ENCODE results near the gene KCNMB1. TPM values are rescaled to one million over a fixed set of nuclear protein-coding genes. Genes with fewer than 3 reads are reported as not detected.

The KCNMB1 gene
- polyA plus RNA-seq, 1 donor from 2014 or later: not detected

- no peaks in the 10 kb centered on the region for H3K79me2 ChIP-seq (replicated peaks; ENCODE audit: insufficient read depth, low read length)
- H3K9me2 ChIP-seq (ENCODE audit: insufficient read depth, low read length): no peaks in the 10 kb centered on the region
- H3K4me3 ChIP-seq (ENCODE audit: low read length): no peak overlapping the region
- H3K9ac ChIP-seq (ENCODE audit: low read length): no peak overlapping the region
- H3K27ac ChIP-seq (ENCODE audit: low read length): no peak overlapping the region
- no peak overlapping the region for H2AFZ ChIP-seq (ENCODE audit: low read depth, low read length)
- no peak overlapping the region for H3K4me2 ChIP-seq (ENCODE audit: low read length)
- no peaks in the 10 kb centered on the region for H3K36me3 ChIP-seq (ENCODE audit: insufficient read depth, low read length)
- H4K20me1 ChIP-seq (ENCODE audit: insufficient read depth): no peaks in the 10 kb centered on the region
- H3K9me3 ChIP-seq (ENCODE audit: low read length): no peaks in the 10 kb centered on the region
- TF ChIP-seq CTCF (IDR thresholded peaks at IDR 0.05; ENCODE audit: poor library complexity, severe bottlenecking): no peak
- no peak for TF ChIP-seq EP300 (conservative IDR thresholded peaks at IDR 0.05; ENCODE audit: poor library complexity, severe bottlenecking)
- TF ChIP-seq EZH2 (IDR thresholded peaks at IDR 0.05; ENCODE audit: borderline replicate concordance, insufficient read depth, low read length, poor library complexity, severe bottlenecking): no peak
- no peak for TF ChIP-seq MXI1 (conservative IDR thresholded peaks at IDR 0.05; ENCODE audit: poor library complexity, severe bottlenecking)
- TF ChIP-seq POLR2AphosphoS5 (IDR thresholded peaks at IDR 0.05): no peak
- no peak for TF ChIP-seq SMC3 (conservative IDR thresholded peaks at IDR 0.05; ENCODE audit: poor library complexity)
- no peak for TF ChIP-seq RAD21 (conservative IDR thresholded peaks at IDR 0.05)
- no peak for TF ChIP-seq TAF1 (IDR thresholded peaks at IDR 0.05; ENCODE audit: low read depth)
- TF ChIP-seq REST (IDR thresholded peaks at IDR 0.05; ENCODE audit: borderline replicate concordance): no peak
- H3F3A ChIP-seq (ENCODE audit: insufficient read depth, low read length, poor library complexity, severe bottlenecking): no peaks in the 10 kb centered on the region
- no peaks in the 10 kb centered on the region for H3K27me3 ChIP-seq (ENCODE audit: insufficient read depth, low read depth, low read length)
Measured at GRCh38 chr5:170334626-170335025, 54.5 kb downstream of the KCNMB1 start.

- Histone ChIP-seq H3K9me3 (ENCODE audit: low read length) (no peaks in the 10 kb centered on the region), H4K20me1 (ENCODE audit: insufficient read depth) (no peaks in the 10 kb centered on the region), H3F3A (ENCODE audit: insufficient read depth, low read length, poor library complexity, severe bottlenecking) (no peaks in the 10 kb centered on the region), H3K27ac (ENCODE audit: low read length) (peak overlapping the region; percentile 33), H3K9ac (ENCODE audit: low read length) (no peak overlapping the region), H3K4me3 (ENCODE audit: low read length) (no peak overlapping the region), H3K79me2 (replicated peaks; ENCODE audit: insufficient read depth, low read length) (no peaks in the 10 kb centered on the region), H3K4me2 (ENCODE audit: low read length) (no peak overlapping the region), H3K9me2 (ENCODE audit: insufficient read depth, low read length) (no peaks in the 10 kb centered on the region), H2AFZ (ENCODE audit: low read depth, low read length) (no peak overlapping the region), H3K27me3 (ENCODE audit: insufficient read depth, low read depth, low read length) (no peaks in the 10 kb centered on the region), H3K36me3 (ENCODE audit: insufficient read depth, low read length) (no peaks in the 10 kb centered on the region)
- TF ChIP-seq POLR2AphosphoS5 (IDR thresholded peaks at IDR 0.05) (no peak), TAF1 (IDR thresholded peaks at IDR 0.05; ENCODE audit: low read depth) (no peak), SMC3 (conservative IDR thresholded peaks at IDR 0.05; ENCODE audit: poor library complexity) (no peak), CTCF (IDR thresholded peaks at IDR 0.05; ENCODE audit: poor library complexity, severe bottlenecking) (no peak)
Measured at GRCh38 chr5:170333161-170333910, 55.8 kb downstream of the KCNMB1 start.
